GM12801 (cell line): Measurements from ENCODE around the gene BNC2.

Source experiments
- CTCF ChIP-seq: IDR thresholded peaks from one replicate; pipeline ENCODE4 v1.5.1; 2011; ENCODE audit warnings: control low read depth; ENCODE audit not compliant: insufficient read length; ENCODE audit errors: extremely low read depth

Gene BNC2

GRCh38 chr9:16619402-16619801 lies 251.1 kb downstream of the BNC2 start:
- no peak for TF ChIP-seq CTCF

- no peak for TF ChIP-seq CTCF
Measured at GRCh38 chr9:16618524-16618923, 251.9 kb downstream of the BNC2 start.

GRCh38 chr9:16616686-16617085 lies 253.8 kb downstream of the BNC2 start:
- TF ChIP-seq CTCF = no peak

- no peak for TF ChIP-seq CTCF
Measured at GRCh38 chr9:16615451-16615850, 255.0 kb downstream of the BNC2 start.

- no peak for TF ChIP-seq CTCF
Measured at GRCh38 chr9:16613605-16614004, 256.9 kb downstream of the BNC2 start.

GRCh38 chr9:16613051-16613450 lies 257.4 kb downstream of the BNC2 start:
- TF ChIP-seq CTCF = no peak

GRCh38 chr9:16612627-16613026 lies 257.8 kb downstream of the BNC2 start:
- TF ChIP-seq CTCF = no peak

GRCh38 chr9:16611983-16612382 lies 258.5 kb downstream of the BNC2 start:
- TF ChIP-seq CTCF = no peak
